HEK293 (cell line): ENCODE data around the gene DLX2.

Experiments used
- CTCF ChIA-PET: fragments of 350-600 bp; formaldehyde crosslinking; extraction: SDS; loops from one replicate; lab custom pipeline; 2021; ENCODE audit warnings: antibody characterized with exemption; lab: Yijun Ruan, JAX
- POLR2A ChIA-PET: fragments of 300-600 bp; formaldehyde crosslinking; extraction: SDS; loops from one replicate; lab custom pipeline; 2020; ENCODE audit warnings: antibody characterized with exemption, inconsistent platforms; lab: Yijun Ruan, JAX
- H3K27ac ChIP-seq: fragments of 200-500 bp; sonication (Bioruptor generic); 2 replicates; pipeline ENCODE4 v1.5.1; 2014; ENCODE audit warnings: low read depth, low read length, control low read depth, inconsistent platforms; ENCODE audit errors: extremely low read depth
- H3K36me3 ChIP-seq, 2 experiments: fragments of 200-500 bp in 1 of 2; sonication (Bioruptor generic) in 1 of 2; 1 replicate in 1 of 2; 2 replicates in 1 of 2; pipeline ENCODE4 v1.5.1; 2014 to 2017; ENCODE audit warnings: inconsistent platforms in 2 of 2, low read length in 2 of 2; ENCODE audit not compliant: control insufficient read depth in 2 of 2, insufficient read depth in 1 of 2
- H3K4me1 ChIP-seq: fragments of 200-500 bp; sonication (Bioruptor generic); 2 replicates; pipeline ENCODE4 v1.5.1; 2014; ENCODE audit warnings: mild to moderate bottlenecking, low read length, inconsistent platforms; ENCODE audit not compliant: control insufficient read depth, insufficient read depth
- H3K4me3 ChIP-seq: 2 replicates; pipeline ENCODE4 v1.5.1; 2011; ENCODE audit warnings: low read depth, mild to moderate bottlenecking, control low read depth, low read length, moderate library complexity
- H3K9me3 ChIP-seq: fragments of 200-500 bp; sonication (Bioruptor generic); 2 replicates; pipeline ENCODE4 v1.5.1; 2014; ENCODE audit warnings: low read depth, low read length, inconsistent platforms; ENCODE audit not compliant: control insufficient read depth, insufficient read depth
- GLIS1 ChIP-seq: fragments of 450-650 bp; formaldehyde crosslinking; IDR thresholded peaks from 2 replicates; pipeline ENCODE4 v1.5.1; 2016; ENCODE audit warnings: missing biosample characterization, missing genetic modification characterization
- GLIS2 ChIP-seq: fragments of 450-650 bp; formaldehyde crosslinking; IDR thresholded peaks from 2 replicates; pipeline ENCODE4 v1.5.1; 2016; ENCODE audit warnings: missing biosample characterization, missing genetic modification characterization
- IKZF3 ChIP-seq: fragments of 450-650 bp; IDR thresholded peaks from 2 replicates; pipeline ENCODE4 v1.5.0; 2018; ENCODE audit warnings: missing biosample characterization, mild to moderate bottlenecking, missing genetic modification characterization, moderate library complexity
- KLF10 ChIP-seq: fragments of 450-650 bp; IDR thresholded peaks from 2 replicates; pipeline ENCODE4 v1.5.1; 2018; ENCODE audit warnings: missing biosample characterization, mild to moderate bottlenecking, missing genetic modification characterization
- KLF7 ChIP-seq: fragments of 450-650 bp; formaldehyde crosslinking; IDR thresholded peaks from 2 replicates; pipeline ENCODE4 v1.5.1; 2016; ENCODE audit warnings: missing biosample characterization, missing genetic modification characterization, borderline replicate concordance
- KLF8 ChIP-seq: fragments of 450-650 bp; formaldehyde crosslinking; IDR thresholded peaks from 2 replicates; pipeline ENCODE4 v1.5.1; 2016; ENCODE audit warnings: missing biosample characterization, missing genetic modification characterization
- OSR2 ChIP-seq: fragments of 450-650 bp; formaldehyde crosslinking; IDR thresholded peaks from 2 replicates; pipeline ENCODE4 v1.5.1; 2016; ENCODE audit warnings: missing biosample characterization, missing genetic modification characterization
- PRDM10 ChIP-seq: fragments of 450-650 bp; formaldehyde crosslinking; IDR thresholded peaks from 2 replicates; pipeline ENCODE4 v1.5.1; 2016; ENCODE audit warnings: missing biosample characterization, missing genetic modification characterization
- PRDM4 ChIP-seq: fragments of 450-650 bp; formaldehyde crosslinking; IDR thresholded peaks from 2 replicates; pipeline ENCODE4 v1.5.1; 2017; ENCODE audit warnings: missing biosample characterization, missing genetic modification characterization
- PRDM6 ChIP-seq: fragments of 450-650 bp; formaldehyde crosslinking; IDR thresholded peaks from 2 replicates; pipeline ENCODE4 v1.5.1; 2017; ENCODE audit warnings: missing biosample characterization, missing genetic modification characterization
- SCRT2 ChIP-seq: fragments of 450-650 bp; formaldehyde crosslinking; IDR thresholded peaks from 2 replicates; pipeline ENCODE4 v1.5.1; 2016; ENCODE audit warnings: missing biosample characterization, missing genetic modification characterization
- ZBTB17 ChIP-seq: fragments of 450-650 bp; formaldehyde crosslinking; IDR thresholded peaks from 2 replicates; pipeline ENCODE4 v1.5.1; 2016; ENCODE audit warnings: missing biosample characterization, missing genetic modification characterization
- ZBTB8A ChIP-seq: fragments of 450-650 bp; formaldehyde crosslinking; IDR thresholded peaks from 2 replicates; pipeline ENCODE4 v1.5.1; 2016; ENCODE audit warnings: missing biosample characterization, missing genetic modification characterization
- ZNF24 ChIP-seq: fragments of 450-650 bp; formaldehyde crosslinking; IDR thresholded peaks from 2 replicates; pipeline ENCODE4 v1.5.1; 2016; ENCODE audit warnings: missing biosample characterization, missing genetic modification characterization
- ZNF335 ChIP-seq: fragments of 450-650 bp; formaldehyde crosslinking; conservative IDR thresholded peaks from 2 replicates; pipeline ENCODE4 v1.5.1; 2016; ENCODE audit warnings: missing biosample characterization, missing genetic modification characterization
- ZNF449 ChIP-seq: fragments of 450-650 bp; formaldehyde crosslinking; IDR thresholded peaks from 2 replicates; pipeline ENCODE4 v1.5.1; 2017; ENCODE audit warnings: missing biosample characterization, mild to moderate bottlenecking, missing genetic modification characterization, moderate library complexity
- ZNF600 ChIP-seq: fragments of 450-650 bp; formaldehyde crosslinking; IDR thresholded peaks from 2 replicates; pipeline ENCODE4 v1.5.1; 2016; ENCODE audit warnings: missing biosample characterization, missing genetic modification characterization
- ZNF660 ChIP-seq: fragments of 450-650 bp; IDR thresholded peaks from 2 replicates; pipeline ENCODE4 v1.5.1; 2018; ENCODE audit warnings: missing biosample characterization, mild to moderate bottlenecking, missing genetic modification characterization
- ZNF768 ChIP-seq: fragments of 450-650 bp; formaldehyde crosslinking; IDR thresholded peaks from 2 replicates; pipeline ENCODE4 v1.5.1; 2018; ENCODE audit warnings: missing biosample characterization, mild to moderate bottlenecking, missing genetic modification characterization
- ZNF843 ChIP-seq: fragments of 450-650 bp; formaldehyde crosslinking; IDR thresholded peaks from 2 replicates; pipeline ENCODE4 v1.5.1; 2016; ENCODE audit warnings: missing biosample characterization, missing genetic modification characterization
- ZSCAN4 ChIP-seq: fragments of 450-650 bp; formaldehyde crosslinking; IDR thresholded peaks from 2 replicates; pipeline ENCODE4 v1.5.1; 2017; ENCODE audit warnings: missing biosample characterization, missing genetic modification characterization

Gene DLX2

GRCh38 chr2:172056293-172056692, 46.4 kb downstream of the DLX2 start:
- Histone ChIP-seq H3K27ac (no peak overlapping the region), H3K9me3 (no peaks in the 10 kb centered on the region), H3K4me1 (peaks cover 14% of the 10 kb centered on the region), H3K4me3 (no peak overlapping the region), H3K36me3 (no peaks in the 10 kb centered on the region)
- TF ChIP-seq ZNF600 (tag by site-specific recombination) = no peak
- peak; percentile 16; the same call in 1 of the 2 replicates for TF ChIP-seq ZNF660
- peak; percentile 42; the same call in 1 of the 2 replicates for TF ChIP-seq IKZF3 (tag by site-specific recombination)
- peak; percentile 14; the same call in 1 of the 2 replicates for TF ChIP-seq GLIS1
- no peak for TF ChIP-seq ZSCAN4 (tag by site-specific recombination)
- TF ChIP-seq ZNF335 (tag by site-specific recombination) = peak; percentile 8; the same call in 1 of the 2 replicates
- 0 out of 2 replicates have a peak, but pooled peaks have one; percentile 80 for TF ChIP-seq ZNF449 (tag by site-specific recombination)
- peak; percentile 63; the same call in 1 of the 2 replicates for TF ChIP-seq ZNF24 (tag by site-specific recombination)
- TF ChIP-seq SCRT2 = peak; percentile 60
- TF ChIP-seq GLIS2 = no peak
- peak; percentile 48 for TF ChIP-seq ZBTB17 (tag by site-specific recombination)
- TF ChIP-seq KLF7 (tag by site-specific recombination) = no peak
- ChIA-PET CTCF (no interaction called here), POLR2A (interaction anchor here (1.0 kb wide), 1 partner anchor 43 kb away, joined by 3 read pairs; no protein-coding TSS in a partner anchor)

GRCh38 chr2:172053486-172053885, 49.2 kb downstream of the DLX2 start:
- no peak overlapping the region for H3K4me3 ChIP-seq
- peaks cover 14% of the 10 kb centered on the region for H3K4me1 ChIP-seq
- no peaks in the 10 kb centered on the region for H3K36me3 ChIP-seq
- H3K9me3 ChIP-seq = no peaks in the 10 kb centered on the region
- CTCF ChIA-PET = interaction anchor here (0.7 to 1.9 kb wide), 2 partner anchors 16 to 42 kb away, joined by 3 to 4 read pairs; no protein-coding TSS in a partner anchor
- H3K27ac ChIP-seq = no peak overlapping the region
- POLR2A ChIA-PET = interaction anchor here (1.9 to 2.4 kb wide), 2 partner anchors 31 to 43 kb away, joined by 16 read pairs; partner anchors contain the start of gene DLX1
- TF ChIP-seq PRDM4 (peak; percentile 69), KLF10 (tag by site-specific recombination) (no peak), ZNF768 (tag by site-specific recombination) (no peak), ZNF843 (peak; percentile 91), KLF8 (no peak), PRDM6 (peak; percentile 89), PRDM10 (tag by site-specific recombination) (no peak), ZBTB8A (tag by site-specific recombination) (peak; percentile 38; the same call in 1 of the 2 replicates), OSR2 (tag by site-specific recombination) (peak; percentile 51; the same call in 1 of the 2 replicates)
